D721Med (cell line): ENCODE results near the gene C5orf63.

Experiments
- DNase-seq: peaks from one replicate; pipeline ENCODE4 v3.0.0; 2011; ENCODE audit warnings: low spot score; ENCODE audit not compliant: insufficient read length
- FAIRE-seq: peaks from 2 replicates; lab custom pipeline; 2011; peaks lifted over from hg19 to GRCh38; lab: Jason Lieb, UNC
- CTCF ChIP-seq: IDR thresholded peaks from 2 replicates; pipeline ENCODE4 v1.5.1; 2012; ENCODE audit warnings: mild to moderate bottlenecking, control low read depth; ENCODE audit not compliant: insufficient read depth; ENCODE audit errors: missing control alignments

C5orf63 gene

GRCh38 chr5:127085796-127086195 is 12.5 kb upstream of the C5orf63 start:
- DNase-seq (no peak), FAIRE-seq (no peak)
- TF ChIP-seq CTCF: no peak

- TF ChIP-seq CTCF: no peak
- DNase-seq: no peak
- no peak for FAIRE-seq
Measured at GRCh38 chr5:127085371-127085770, 12.1 kb upstream of the C5orf63 start.

- DNase-seq: no peak
- TF ChIP-seq CTCF: no peak
- no peak for FAIRE-seq
Measured at GRCh38 chr5:127084656-127085055, 11.4 kb upstream of the C5orf63 start.

- no peak for FAIRE-seq
- no peak for DNase-seq
- TF ChIP-seq CTCF: no peak
Measured at GRCh38 chr5:127083711-127084110, 10.4 kb upstream of the C5orf63 start.

GRCh38 chr5:127079994-127080491 is 6.7 kb upstream of the C5orf63 start:
- no peak for TF ChIP-seq CTCF
- FAIRE-seq (peak; percentile 69), DNase-seq (no peak)

GRCh38 chr5:127077366-127077765 is 4.1 kb upstream of the C5orf63 start:
- no peak for FAIRE-seq
- TF ChIP-seq CTCF: no peak

GRCh38 chr5:127076315-127077129 is 3.2 kb upstream of the C5orf63 start:
- TF ChIP-seq CTCF: no peak
- no peak for FAIRE-seq
- DNase-seq: no peak

More at GRCh38 chr5:127077366-127077765, 4.1 kb upstream of the C5orf63 start:
- no peak for DNase-seq
